C4-2B (cell line): Measurements from ENCODE around the gene ARHGEF18.

Source experiments
- ZFX ChIP-seq: fragments of 450-650 bp; IDR thresholded peaks from 2 replicates; pipeline ENCODE4 v1.6.1; 2017
- TF ChIP-seq, protein P1 (sequence below): fragments of 450-650 bp; conservative IDR thresholded peaks from 2 replicates; pipeline ENCODE4 v1.5.1; 2017; ENCODE audit warnings: mild to moderate bottlenecking

DNA sequence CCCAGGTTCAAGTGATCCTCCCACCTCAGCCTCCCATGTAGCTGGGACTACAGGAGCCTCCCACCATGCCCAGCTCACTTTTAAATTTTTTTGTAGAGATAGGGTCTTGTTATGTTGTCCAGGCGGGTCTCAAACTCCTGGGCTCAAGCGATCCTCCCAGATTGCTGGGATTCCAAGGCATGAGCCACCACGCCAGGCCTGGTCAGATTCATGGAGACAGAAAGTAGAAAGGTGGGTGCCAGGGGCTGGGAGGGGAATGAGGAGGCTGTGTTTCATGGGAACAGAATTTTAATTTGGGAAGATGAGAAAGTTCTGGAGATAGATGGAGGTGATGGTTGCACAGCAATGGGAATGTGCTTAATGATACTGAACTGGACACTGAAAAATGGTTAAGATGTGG, 22.3 kb downstream of the ARHGEF18 start:
- TF ChIP-seq, protein P1, sequence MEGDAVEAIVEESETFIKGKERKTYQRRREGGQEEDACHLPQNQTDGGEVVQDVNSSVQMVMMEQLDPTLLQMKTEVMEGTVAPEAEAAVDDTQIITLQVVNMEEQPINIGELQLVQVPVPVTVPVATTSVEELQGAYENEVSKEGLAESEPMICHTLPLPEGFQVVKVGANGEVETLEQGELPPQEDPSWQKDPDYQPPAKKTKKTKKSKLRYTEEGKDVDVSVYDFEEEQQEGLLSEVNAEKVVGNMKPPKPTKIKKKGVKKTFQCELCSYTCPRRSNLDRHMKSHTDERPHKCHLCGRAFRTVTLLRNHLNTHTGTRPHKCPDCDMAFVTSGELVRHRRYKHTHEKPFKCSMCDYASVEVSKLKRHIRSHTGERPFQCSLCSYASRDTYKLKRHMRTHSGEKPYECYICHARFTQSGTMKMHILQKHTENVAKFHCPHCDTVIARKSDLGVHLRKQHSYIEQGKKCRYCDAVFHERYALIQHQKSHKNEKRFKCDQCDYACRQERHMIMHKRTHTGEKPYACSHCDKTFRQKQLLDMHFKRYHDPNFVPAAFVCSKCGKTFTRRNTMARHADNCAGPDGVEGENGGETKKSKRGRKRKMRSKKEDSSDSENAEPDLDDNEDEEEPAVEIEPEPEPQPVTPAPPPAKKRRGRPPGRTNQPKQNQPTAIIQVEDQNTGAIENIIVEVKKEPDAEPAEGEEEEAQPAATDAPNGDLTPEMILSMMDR, result no peak
- TF ChIP-seq ZFX, result no peak
